ENCODE data around the gene MRFAP1L1.

MRFAP1L1 gene

DNA sequence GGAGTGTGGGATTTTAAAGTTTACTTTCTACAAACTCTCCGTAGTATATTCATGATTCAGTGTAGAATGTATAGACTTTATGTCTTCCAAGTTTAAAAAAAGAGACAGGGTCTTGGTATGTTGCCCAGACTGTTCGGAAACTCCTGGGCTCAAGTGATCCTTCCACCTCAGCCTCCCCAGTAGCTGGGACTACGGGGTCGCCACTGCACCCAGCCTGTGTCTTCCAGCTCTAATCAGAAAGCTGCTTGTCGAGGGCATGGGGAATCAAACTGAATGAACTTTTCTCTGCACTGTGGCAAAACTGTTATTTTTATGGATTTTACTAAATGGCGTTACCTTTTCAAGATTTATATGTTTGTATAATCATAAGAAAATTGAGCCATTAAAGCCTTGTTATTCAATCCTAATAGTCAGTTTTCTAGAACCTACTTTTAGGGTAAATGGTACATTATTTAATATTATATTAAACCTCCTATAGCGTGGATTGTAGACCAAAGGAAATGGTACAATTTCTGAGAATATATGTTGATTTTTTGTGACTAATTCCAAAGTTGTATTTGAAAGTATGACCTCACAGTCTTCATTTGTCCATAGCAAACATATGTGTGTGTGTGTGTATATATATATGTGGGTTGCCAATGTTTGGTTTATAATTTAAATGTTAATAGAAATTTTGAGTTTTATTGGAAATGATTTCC is 7.4 kb upstream of the MRFAP1L1 start:
- no peaks in the 10 kb centered on the region for H3K27me3 Mint-ChIP-seq
- H3K4me1 Mint-ChIP-seq (ENCODE audit: low read depth in 2 of 2) = peaks cover 17 to 24% of the 10 kb centered on the region in 2 donors
- no peak for ATAC-seq (replicated peaks)
- peaks cover 39% of the 10 kb centered on the region for H3K36me3 Mint-ChIP-seq (ENCODE audit: insufficient read depth)
- no peak for DNase-seq
- peak overlapping the region; percentile 94 to 98 for H3K27ac Mint-ChIP-seq
- peak overlapping the region; percentile 88 to 96 for H3K4me3 Mint-ChIP-seq
- H3K9me3 Mint-ChIP-seq = no peaks in the 10 kb centered on the region

DNA sequence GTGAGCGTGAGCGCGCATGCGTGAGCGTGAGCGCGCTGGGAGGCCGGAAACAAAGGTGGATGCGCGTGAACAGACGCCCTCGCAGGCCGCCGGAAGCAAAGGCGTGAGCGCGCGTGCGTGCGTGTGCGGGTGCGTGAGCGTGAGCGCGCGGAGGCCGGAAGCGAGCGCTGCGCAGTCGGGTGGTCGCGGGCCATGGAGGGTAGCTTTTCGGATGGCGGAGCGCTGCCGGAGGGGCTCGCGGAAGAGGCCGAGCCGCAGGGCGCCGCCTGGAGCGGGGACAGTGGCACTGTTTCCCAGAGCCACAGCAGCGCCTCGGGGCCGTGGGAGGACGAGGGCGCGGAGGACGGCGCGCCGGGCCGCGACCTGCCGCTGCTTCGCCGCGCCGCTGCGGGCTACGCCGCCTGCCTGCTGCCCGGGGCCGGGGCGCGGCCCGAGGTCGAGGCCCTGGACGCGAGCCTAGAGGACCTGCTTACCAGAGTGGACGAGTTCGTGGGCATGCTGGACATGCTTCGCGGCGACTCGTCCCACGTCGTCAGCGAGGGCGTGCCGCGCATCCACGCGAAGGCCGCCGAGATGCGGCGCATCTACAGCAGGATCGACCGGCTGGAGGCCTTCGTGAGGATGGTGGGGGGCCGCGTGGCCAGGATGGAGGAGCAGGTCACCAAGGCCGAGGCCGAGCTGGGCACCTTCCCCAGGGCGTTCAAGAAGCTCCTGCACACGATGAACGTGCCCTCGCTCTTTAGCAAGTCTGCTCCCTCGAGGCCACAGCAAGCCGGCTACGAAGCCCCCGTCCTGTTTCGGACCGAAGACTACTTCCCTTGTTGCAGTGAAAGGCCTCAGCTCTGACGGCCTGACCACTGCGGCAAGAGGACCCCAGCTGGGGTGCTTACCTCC is 6.6 kb upstream of the MRFAP1L1 start, which contains the start of gene BLOC1S4:
BLOC1S4 (plus strand) TSS at position 157 of the 894 bp plus-strand sequence; CDS start at position 193, 36 bp downstream.
- no peaks in the 10 kb centered on the region for H3K9me3 Mint-ChIP-seq
- peaks cover 39% of the 10 kb centered on the region for H3K36me3 Mint-ChIP-seq (ENCODE audit: insufficient read depth)
- H3K4me3 Mint-ChIP-seq = peak within 1 kb of the TSS; percentile 88 to 96
- peaks cover 17 to 25% of the 10 kb centered on the region in 2 donors for H3K4me1 Mint-ChIP-seq (ENCODE audit: low read depth in 2 of 2)
- DNase-seq (peak; percentile 83 to 88 (median 86)), ATAC-seq (replicated peaks) (peak; percentile 86)
- no peaks in the 10 kb centered on the region for H3K27me3 Mint-ChIP-seq
- peak within 1 kb of the TSS; percentile 94 to 98 for H3K27ac Mint-ChIP-seq

DNA sequence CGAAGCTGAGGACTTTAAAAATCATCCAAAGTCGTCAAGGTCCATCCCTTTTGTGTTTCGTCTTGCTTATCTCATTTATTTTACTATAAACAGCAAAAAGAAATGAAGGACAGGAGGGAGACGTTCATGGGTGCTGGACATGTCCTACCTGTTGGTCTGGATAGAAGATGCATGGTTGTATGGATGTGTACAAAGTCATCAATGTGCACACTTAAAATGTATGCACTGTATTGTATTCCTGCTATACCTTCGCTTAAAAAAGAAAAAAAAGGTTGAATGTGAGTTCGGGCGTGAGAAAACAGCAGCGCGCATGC is 6.0 kb upstream of the MRFAP1L1 start:
- Mint-ChIP-seq H3K36me3 (ENCODE audit: insufficient read depth) (peaks cover 39% of the 10 kb centered on the region), H3K4me3 (peak overlapping the region; percentile 88 to 96), H3K27ac (peak overlapping the region; percentile 94 to 98), H3K27me3 (no peaks in the 10 kb centered on the region), H3K9me3 (no peaks in the 10 kb centered on the region), H3K4me1 (ENCODE audit: low read depth in 2 of 2) (peaks cover 19 to 31% of the 10 kb centered on the region in 2 donors)
- DNase-seq (no peak), ATAC-seq (replicated peaks) (no peak)

DNA sequence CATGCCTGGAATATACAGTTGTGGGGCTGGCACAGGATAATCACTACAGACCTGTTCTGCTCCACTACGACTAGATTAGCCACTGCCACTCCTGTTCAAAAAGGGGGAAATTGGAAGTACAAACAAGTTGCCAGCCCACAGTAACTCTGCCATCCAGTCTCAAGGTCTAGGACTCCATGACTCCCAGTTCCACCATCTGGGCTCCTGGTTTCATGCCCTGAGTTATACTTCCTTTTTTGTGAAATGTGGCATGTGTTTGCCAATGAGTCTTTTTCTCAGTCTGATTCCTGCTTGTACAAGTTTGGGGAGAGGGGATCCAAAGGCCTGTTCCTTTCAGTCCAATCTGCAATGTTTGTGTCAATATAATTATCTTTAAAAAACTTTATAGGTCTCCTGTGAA is 5.3 kb upstream of the MRFAP1L1 start:
- H3K27ac Mint-ChIP-seq = peak overlapping the region in 1 of 2 donors; percentile 98

DNA sequence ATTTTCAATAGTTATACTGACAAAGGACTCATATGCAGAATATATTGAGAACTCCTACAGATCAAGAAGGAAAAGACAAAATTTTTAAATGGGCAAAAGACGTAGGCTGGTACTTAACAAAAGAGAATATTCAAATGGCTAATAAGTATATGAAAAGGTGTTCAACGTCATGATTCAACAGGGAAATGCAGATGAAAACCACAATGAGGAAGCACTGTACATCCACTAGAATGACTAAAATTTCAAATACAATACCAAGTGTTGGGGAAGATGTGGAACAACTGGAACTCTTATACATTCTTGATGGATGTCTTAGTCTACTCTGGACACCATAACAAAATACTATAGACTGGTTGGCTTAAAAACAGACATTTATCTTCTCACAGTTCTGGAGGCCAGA is 1.3 kb upstream of the MRFAP1L1 start:
- peaks cover 37% of the 10 kb centered on the region for H3K36me3 Mint-ChIP-seq (ENCODE audit: insufficient read depth)
- H3K27ac Mint-ChIP-seq = no peak overlapping the region
- ATAC-seq (replicated peaks) = no peak
- no peak for DNase-seq
- no peaks in the 10 kb centered on the region for H3K9me3 Mint-ChIP-seq
- H3K4me1 Mint-ChIP-seq (ENCODE audit: low read depth in 2 of 2) = peaks cover 40 to 54% of the 10 kb centered on the region in 2 donors
- peak overlapping the region in 1 of 2 donors; percentile 46 for H3K4me3 Mint-ChIP-seq
- H3K27me3 Mint-ChIP-seq = no peaks in the 10 kb centered on the region

More for the DNA sequence above, 5.3 kb upstream of the MRFAP1L1 start:
- H3K36me3 Mint-ChIP-seq (ENCODE audit: insufficient read depth) = peaks cover 33% of the 10 kb centered on the region
- H3K27me3 Mint-ChIP-seq = no peaks in the 10 kb centered on the region
- H3K4me1 Mint-ChIP-seq (ENCODE audit: low read depth in 2 of 2) = peaks cover 19 to 35% of the 10 kb centered on the region in 2 donors
- H3K9me3 Mint-ChIP-seq = no peaks in the 10 kb centered on the region
- DNase-seq = no peak
- no peak for ATAC-seq (replicated peaks)
- H3K4me3 Mint-ChIP-seq = no peak overlapping the region

DNA sequence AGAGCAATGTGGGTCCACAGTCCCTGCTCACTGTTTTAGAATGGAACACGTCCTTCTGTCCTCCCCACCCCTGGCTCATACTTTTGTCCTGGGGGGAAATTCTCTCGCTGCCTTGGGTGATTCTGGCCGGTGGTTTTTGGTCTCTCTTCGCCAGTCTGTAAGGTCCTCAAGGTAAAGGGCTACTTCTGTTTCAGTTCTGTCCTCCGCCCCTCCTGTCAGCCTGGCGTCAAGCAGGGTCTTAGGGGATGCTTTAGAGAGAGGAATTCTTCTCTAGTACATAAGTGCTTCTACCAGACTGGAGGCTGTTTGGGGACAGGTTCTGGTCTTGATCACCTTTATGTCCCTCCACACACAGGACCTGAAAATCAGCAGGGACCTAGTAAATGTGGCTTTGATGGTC is 617 bp upstream of the MRFAP1L1 start:
- Mint-ChIP-seq H3K36me3 (ENCODE audit: insufficient read depth) (peaks cover 37% of the 10 kb centered on the region), H3K9me3 (no peaks in the 10 kb centered on the region), H3K4me1 (ENCODE audit: low read depth in 2 of 2) (peaks cover 38 to 53% of the 10 kb centered on the region in 2 donors), H3K27ac (peak overlapping the region; percentile 98 to 99), H3K27me3 (no peaks in the 10 kb centered on the region), H3K4me3 (peak overlapping the region; percentile 90 to 99)
- ATAC-seq (replicated peaks) (no peak), DNase-seq (no peak)

DNA sequence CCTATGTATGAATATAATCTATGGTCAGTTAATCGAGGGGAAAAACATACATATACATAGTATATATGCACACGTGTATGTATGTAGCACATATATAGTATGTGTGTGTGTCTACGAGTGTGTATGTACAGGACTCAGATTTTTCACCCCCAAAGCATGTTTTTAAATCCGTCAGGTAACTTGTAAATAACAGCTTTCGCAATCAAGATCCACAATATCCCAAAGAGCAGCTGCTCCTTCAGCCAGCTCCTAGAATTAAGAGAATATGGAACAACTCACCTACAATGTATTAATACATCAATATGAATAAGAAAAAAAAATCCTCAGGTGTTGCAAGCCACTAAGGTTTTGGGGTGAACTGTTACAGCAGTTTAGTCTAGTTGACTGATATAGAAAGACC is 3.5 kb downstream of the MRFAP1L1 start:
- Mint-ChIP-seq H3K27ac (peak overlapping the region in 1 of 2 donors; percentile 47), H3K27me3 (no peaks in the 10 kb centered on the region), H3K4me1 (ENCODE audit: low read depth in 2 of 2) (peaks cover 55 to 71% of the 10 kb centered on the region in 2 donors), H3K36me3 (ENCODE audit: insufficient read depth) (peaks cover 40% of the 10 kb centered on the region), H3K9me3 (no peaks in the 10 kb centered on the region), H3K4me3 (peak overlapping the region in 1 of 2 donors; percentile 99)
- DNase-seq = no peak
- ATAC-seq (replicated peaks) = no peak

DNA sequence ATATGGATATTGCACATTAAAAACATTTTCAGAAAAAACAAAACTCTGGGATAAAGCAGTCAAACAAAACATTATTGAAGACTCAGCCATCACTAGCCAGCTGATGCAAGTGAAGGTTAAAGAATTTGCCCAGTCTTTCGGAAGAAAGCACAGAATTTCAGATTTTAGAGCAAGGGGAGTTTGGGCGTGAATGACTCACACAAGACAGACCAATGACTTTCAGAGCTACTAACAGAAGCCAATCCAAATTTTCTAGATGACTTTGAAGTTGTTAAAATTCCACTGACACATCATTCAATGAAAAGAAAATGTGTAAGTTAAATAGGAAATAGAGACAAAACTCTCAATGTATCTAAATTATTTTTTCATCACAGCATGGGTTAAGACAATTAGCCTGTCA is 4.0 kb downstream of the MRFAP1L1 start:
- Mint-ChIP-seq H3K36me3 (ENCODE audit: insufficient read depth) (peaks cover 42% of the 10 kb centered on the region), H3K4me3 (peak overlapping the region in 1 of 2 donors; percentile 33), H3K27me3 (no peaks in the 10 kb centered on the region), H3K4me1 (ENCODE audit: low read depth in 2 of 2) (peaks cover 54 to 68% of the 10 kb centered on the region in 2 donors), H3K9me3 (no peaks in the 10 kb centered on the region), H3K27ac (peak overlapping the region in 1 of 2 donors; percentile 47)
- ATAC-seq (replicated peaks) (no peak), DNase-seq (no peak)

DNA sequence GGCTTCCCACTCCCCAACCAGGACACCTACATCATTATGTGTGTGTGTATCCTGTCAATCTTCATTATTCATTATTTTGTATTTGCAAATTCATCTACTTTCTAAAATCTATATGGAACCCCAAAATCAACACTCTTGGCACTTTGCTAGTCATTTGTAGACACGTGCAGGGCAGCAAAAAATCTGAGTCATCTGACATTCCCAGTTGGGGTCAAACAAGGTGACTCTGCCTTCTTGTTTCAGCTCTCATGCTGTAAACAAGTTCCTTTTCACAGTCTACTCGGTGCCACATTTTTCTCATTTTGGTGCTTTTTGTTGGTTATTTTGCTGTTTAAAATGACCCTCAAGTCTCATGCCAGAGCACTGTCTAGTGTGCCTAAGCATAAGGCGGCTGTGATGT is 5.9 kb downstream of the MRFAP1L1 start:
- DNase-seq (no peak), ATAC-seq (replicated peaks) (no peak)
- Mint-ChIP-seq H3K36me3 (ENCODE audit: insufficient read depth) (peaks cover 33% of the 10 kb centered on the region), H3K27ac (peak overlapping the region in 1 of 2 donors; percentile 6), H3K4me3 (no peak overlapping the region), H3K9me3 (no peaks in the 10 kb centered on the region), H3K4me1 (ENCODE audit: low read depth in 2 of 2) (peaks cover 55 to 64% of the 10 kb centered on the region in 2 donors), H3K27me3 (no peaks in the 10 kb centered on the region)

DNA sequence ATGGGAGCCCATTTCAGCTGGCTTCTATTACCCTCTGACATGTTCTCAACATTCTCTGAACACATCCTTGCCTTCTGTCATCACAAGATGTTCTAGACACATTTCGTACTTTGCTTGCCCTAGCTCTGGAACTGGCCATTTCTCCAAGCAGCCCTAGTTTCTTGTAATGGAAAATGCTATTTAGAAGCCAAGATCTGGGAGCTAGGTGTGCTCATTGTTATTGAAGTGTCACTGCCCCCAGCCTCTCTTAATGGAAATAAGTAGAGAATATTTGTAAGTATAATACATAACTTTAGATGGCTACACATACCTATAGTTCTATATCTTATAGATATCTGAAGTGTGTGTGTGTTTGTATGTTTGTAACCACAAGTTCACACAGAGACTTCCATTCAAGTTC is 6.9 kb downstream of the MRFAP1L1 start:
- no peaks in the 10 kb centered on the region for H3K9me3 Mint-ChIP-seq
- no peaks in the 10 kb centered on the region for H3K27me3 Mint-ChIP-seq
- H3K4me3 Mint-ChIP-seq = no peak overlapping the region
- H3K4me1 Mint-ChIP-seq (ENCODE audit: low read depth in 2 of 2) = peaks cover 51 to 61% of the 10 kb centered on the region in 2 donors
- DNase-seq (no peak), ATAC-seq (replicated peaks) (no peak)
- H3K36me3 Mint-ChIP-seq (ENCODE audit: insufficient read depth) = peaks cover 23% of the 10 kb centered on the region
- no peak overlapping the region for H3K27ac Mint-ChIP-seq

DNA sequence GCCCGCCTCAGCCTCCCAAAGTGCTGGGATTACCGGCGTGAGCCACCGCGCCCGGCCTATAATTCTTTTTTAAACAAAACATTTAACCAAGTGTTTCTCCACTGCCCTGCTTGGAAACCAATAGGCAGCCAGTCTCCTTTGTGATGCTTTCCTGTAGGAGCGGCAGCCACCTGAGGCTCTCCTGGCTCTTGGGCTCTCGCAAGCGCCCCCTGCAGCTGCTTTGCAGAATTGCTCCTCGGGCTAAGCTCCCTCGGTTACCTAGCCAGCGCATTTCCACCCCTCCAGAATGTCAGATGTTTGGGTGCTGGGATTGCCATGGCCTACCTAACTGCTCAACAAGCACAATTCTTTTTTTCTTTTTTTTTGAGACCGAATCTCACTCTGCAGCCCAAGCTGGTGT is 8.3 kb downstream of the MRFAP1L1 start:
- Mint-ChIP-seq H3K4me3 (no peak overlapping the region), H3K36me3 (ENCODE audit: insufficient read depth) (peaks cover 13% of the 10 kb centered on the region), H3K27me3 (no peaks in the 10 kb centered on the region), H3K27ac (peak overlapping the region in 1 of 2 donors; percentile 81), H3K9me3 (no peaks in the 10 kb centered on the region), H3K4me1 (ENCODE audit: low read depth in 2 of 2) (peaks cover 50 to 59% of the 10 kb centered on the region in 2 donors)
- peak in 2 of 3 experiments; percentile 25 to 33 for DNase-seq
- no peak for ATAC-seq (replicated peaks)

DNA sequence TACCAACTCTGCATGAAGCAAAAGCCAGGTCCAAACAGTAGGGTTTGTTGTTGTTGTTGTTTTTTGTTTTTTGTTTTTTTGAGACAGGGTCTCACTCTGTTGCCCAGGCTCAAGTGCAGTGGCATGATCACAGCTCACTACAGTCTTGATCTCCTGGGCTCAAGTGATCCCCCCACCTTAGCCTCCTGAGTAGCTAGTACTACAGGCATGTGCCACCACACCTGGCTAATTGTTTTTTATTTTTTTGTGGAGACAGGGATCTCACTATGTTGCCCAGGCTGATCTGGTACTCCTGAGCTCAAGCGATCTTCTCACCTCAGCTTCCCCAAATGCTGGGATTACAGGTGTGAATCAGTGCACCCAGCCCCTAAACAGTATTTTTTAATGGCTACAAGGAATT is 9.8 kb downstream of the MRFAP1L1 start:
- ATAC-seq (replicated peaks) (no peak), DNase-seq (no peak)
- peaks cover 54 to 60% of the 10 kb centered on the region in 2 donors for H3K4me1 Mint-ChIP-seq (ENCODE audit: low read depth in 2 of 2)
- peak overlapping the region; percentile 89 to 98 for H3K27ac Mint-ChIP-seq
- peak overlapping the region; percentile 11 to 26 for H3K4me3 Mint-ChIP-seq
- no peaks in the 10 kb centered on the region for H3K27me3 Mint-ChIP-seq
- no peaks in the 10 kb centered on the region for H3K9me3 Mint-ChIP-seq
- H3K36me3 Mint-ChIP-seq (ENCODE audit: insufficient read depth) = peaks cover 14% of the 10 kb centered on the region

DNA sequence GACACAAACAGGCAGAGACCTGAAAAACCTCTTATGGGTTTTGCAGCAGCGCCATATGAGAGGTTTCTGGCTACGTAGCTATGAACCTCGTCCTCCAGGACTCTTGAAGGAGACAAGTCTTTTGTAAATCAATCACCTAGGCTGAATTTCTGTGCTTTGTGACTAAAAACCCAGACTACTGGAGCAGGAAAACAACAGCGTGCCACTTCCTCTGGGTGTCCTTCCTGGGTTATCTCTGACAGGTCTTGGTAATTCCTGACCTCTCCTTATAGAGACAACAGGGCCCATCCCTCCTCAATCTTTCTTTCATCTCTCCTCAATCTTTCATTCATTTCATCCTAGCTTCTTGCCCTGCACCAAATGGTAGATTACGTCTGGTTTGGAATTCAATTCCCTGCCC is 10.3 kb downstream of the MRFAP1L1 start:
- peak overlapping the region; percentile 11 to 55 for H3K4me3 Mint-ChIP-seq
- no peaks in the 10 kb centered on the region for H3K9me3 Mint-ChIP-seq
- DNase-seq (no peak), ATAC-seq (replicated peaks) (no peak)
- H3K27ac Mint-ChIP-seq = peak overlapping the region; percentile 89 to 98
- H3K27me3 Mint-ChIP-seq = no peaks in the 10 kb centered on the region
- H3K4me1 Mint-ChIP-seq (ENCODE audit: low read depth in 2 of 2) = peaks cover 54 to 60% of the 10 kb centered on the region in 2 donors
- H3K36me3 Mint-ChIP-seq (ENCODE audit: insufficient read depth) = peaks cover 14% of the 10 kb centered on the region
